Hepatocyte (in vitro differentiated cells): Measurements from ENCODE around the gene MTPN. TPM values are rescaled to one million over a fixed set of nuclear protein-coding genes. Genes with fewer than 3 reads are reported as not detected.

Experiments used
- DNase-seq: peaks from one replicate; pipeline ENCODE4 v3.0.0-alpha.2; 2016; ENCODE audit warnings: low spot score
- H2AFZ ChIP-seq: fragments of 200-600 bp; sonication (generic); 2 replicates; pipeline ENCODE4 v1.6.0; 2016; ENCODE audit warnings: antibody characterized with exemption, mild to moderate bottlenecking
- H3K27ac ChIP-seq: fragments of 200-600 bp; sonication (generic); 2 replicates; pipeline ENCODE4 v1.5.1; 2016; ENCODE audit warnings: mild to moderate bottlenecking
- H3K27me3 ChIP-seq: fragments of 200-600 bp; sonication (generic); 2 replicates; pipeline ENCODE4 v1.6.1; 2016
- H3K36me3 ChIP-seq: fragments of 200-600 bp; sonication (generic); replicated peaks from 2 replicates; pipeline ENCODE4 v1.5.1; 2016; ENCODE audit warnings: low read depth; ENCODE audit not compliant: insufficient read depth
- H3K4me1 ChIP-seq: fragments of 200-600 bp; sonication (generic); 2 replicates; pipeline ENCODE4 v1.5.1; 2016; ENCODE audit warnings: mild to moderate bottlenecking, moderate library complexity; ENCODE audit not compliant: insufficient read depth
- H3K4me2 ChIP-seq: fragments of 200-600 bp; sonication (generic); 2 replicates; pipeline ENCODE4 v1.6.0; 2016
- H3K4me3 ChIP-seq: fragments of 200-600 bp; sonication (generic); 2 replicates; pipeline ENCODE4 v1.5.1; 2016; ENCODE audit warnings: mild to moderate bottlenecking
- H3K79me2 ChIP-seq: fragments of 200-600 bp; sonication (generic); 2 replicates; pipeline ENCODE4 v1.6.0; 2017; ENCODE audit warnings: mild to moderate bottlenecking
- H3K9me2 ChIP-seq: fragments of 200-600 bp; sonication (generic); replicated peaks from 2 replicates; pipeline ENCODE4 v1.6.0; 2017; ENCODE audit warnings: mild to moderate bottlenecking; ENCODE audit not compliant: insufficient read depth
- H3K9me3 ChIP-seq: fragments of 200-600 bp; sonication (generic); 2 replicates; pipeline ENCODE4 v1.5.1; 2016; ENCODE audit warnings: low read depth, mild to moderate bottlenecking
- H4K20me1 ChIP-seq: fragments of 200-600 bp; sonication (generic); 2 replicates; pipeline ENCODE4 v1.6.0; 2016; ENCODE audit warnings: mild to moderate bottlenecking; ENCODE audit not compliant: insufficient read depth, poor library complexity, severe bottlenecking
- CTCF ChIP-seq: fragments of 200-600 bp; sonication (generic); IDR thresholded peaks from 2 replicates; pipeline ENCODE4 v1.5.1; 2016; ENCODE audit warnings: antibody characterized with exemption, mild to moderate bottlenecking; ENCODE audit not compliant: poor library complexity
- EZH2 ChIP-seq: fragments of 200-600 bp; sonication (generic); IDR thresholded peaks from 2 replicates; pipeline ENCODE4 v1.6.1; 2016; ENCODE audit warnings: antibody characterized with exemption, mild to moderate bottlenecking, borderline replicate concordance
- EZH2phosphoT487 ChIP-seq: fragments of 200-600 bp; sonication (generic); IDR thresholded peaks from one replicate; pipeline ENCODE4 v1.6.1; 2018; ENCODE audit warnings: antibody characterized with exemption, mild to moderate bottlenecking, low read depth, moderate library complexity; ENCODE audit not compliant: unreplicated experiment, severe bottlenecking
- WGBS: methylation state at CpG from one replicate; pipeline ENCODE4 v1.1.6; 2016; ENCODE audit warnings: low lambda C conversion rate; ENCODE audit errors: missing lambda C conversion rate; 5-methylcytosine and 5-hydroxymethylcytosine counted together
- polyA plus RNA-seq: library from polyadenylated mRNA; unstranded; fragments of >200 nt; fragmentation: Nextera tagmentation; extraction: Ambion mirVana; gene quantifications from 2 replicates; pipeline ENCODE4 v1.2.1, GENCODE V29; 2016
- total RNA-seq: library from RNA; depleted of rRNA; stranded (reverse); fragments of >200 nt; gene quantifications from 2 replicates; pipeline ENCODE4 v1.2.3, GENCODE V29; 2014

The MTPN gene
- total and polyA plus RNA-seq, 2 experiments from 2014 or later = 32.8 to 131 TPM

GRCh38 chr7:136020556-136020955 is 43.4 kb upstream of the MTPN start:
- WGBS = 92% methylated on average over 1 of the region's 1 CpG
- no peak overlapping the region for H2AFZ ChIP-seq

GRCh38 chr7:136018104-136018503 is 40.9 kb upstream of the MTPN start:
- no peaks in the 10 kb centered on the region for H3K27me3 ChIP-seq
- H3K27ac ChIP-seq = no peak overlapping the region
- H3K4me1 ChIP-seq = no peaks in the 10 kb centered on the region
- H2AFZ ChIP-seq = no peak overlapping the region
- 90% methylated on average over 2 of the region's 2 CpGs for WGBS
- H3K4me2 ChIP-seq = no peak overlapping the region
- H4K20me1 ChIP-seq = no peaks in the 10 kb centered on the region
- no peak for TF ChIP-seq EZH2
- no peak for TF ChIP-seq EZH2phosphoT487
- TF ChIP-seq CTCF = no peak
- H3K9me2 ChIP-seq = no peaks in the 10 kb centered on the region
- H3K4me3 ChIP-seq = no peak overlapping the region
- no peaks in the 10 kb centered on the region for H3K36me3 ChIP-seq
- H3K9me3 ChIP-seq = no peaks in the 10 kb centered on the region
- H3K79me2 ChIP-seq = no peaks in the 10 kb centered on the region
- no peak for DNase-seq

More at GRCh38 chr7:136020556-136020955, 43.4 kb upstream of the MTPN start:
- no peaks in the 10 kb centered on the region for H3K36me3 ChIP-seq
- H3K9me2 ChIP-seq = no peaks in the 10 kb centered on the region
- no peaks in the 10 kb centered on the region for H3K79me2 ChIP-seq
- H3K9me3 ChIP-seq = no peaks in the 10 kb centered on the region
- H3K4me3 ChIP-seq = no peak overlapping the region
- H3K4me2 ChIP-seq = no peak overlapping the region
- no peaks in the 10 kb centered on the region for H4K20me1 ChIP-seq
- H3K4me1 ChIP-seq = no peaks in the 10 kb centered on the region
- no peaks in the 10 kb centered on the region for H3K27me3 ChIP-seq
- no peak overlapping the region for H3K27ac ChIP-seq
- no peak for DNase-seq
- no peak for TF ChIP-seq CTCF
- TF ChIP-seq EZH2phosphoT487 = no peak
- TF ChIP-seq EZH2 = no peak

GRCh38 chr7:136016649-136017395 is 39.7 kb upstream of the MTPN start:
- no peaks in the 10 kb centered on the region for H3K36me3 ChIP-seq
- no peaks in the 10 kb centered on the region for H4K20me1 ChIP-seq
- H3K79me2 ChIP-seq = no peaks in the 10 kb centered on the region
- H2AFZ ChIP-seq = no peak overlapping the region
- H3K4me3 ChIP-seq = no peak overlapping the region
- no peak overlapping the region for H3K27ac ChIP-seq
- no peak for DNase-seq
- H3K27me3 ChIP-seq = no peaks in the 10 kb centered on the region
- no peaks in the 10 kb centered on the region for H3K4me1 ChIP-seq
- H3K9me3 ChIP-seq = no peaks in the 10 kb centered on the region
- TF ChIP-seq EZH2 (no peak), EZH2phosphoT487 (no peak), CTCF (no peak)
- no peaks in the 10 kb centered on the region for H3K9me2 ChIP-seq
- WGBS = 91% methylated on average over 5 of the region's 5 CpGs
- no peak overlapping the region for H3K4me2 ChIP-seq
